H1 (cell line): ENCODE results near the gene LMTK3. TPM values are rescaled to one million over a fixed set of nuclear protein-coding genes. Genes with fewer than 3 reads are reported as not detected.

Experiments
- BCL11A ChIP-seq, 2 experiments: IDR thresholded peaks; one replicate each; pipeline ENCODE4 v1.6.1; 2011; ENCODE audit warnings: low read depth in 2 of 2, low read length in 2 of 2, mild to moderate bottlenecking in 2 of 2
- EZH2 ChIP-seq: fragments of 200-600 bp; sonication (generic); IDR thresholded peaks from 2 replicates; pipeline ENCODE4 v1.7.1; 2012; ENCODE audit warnings: low read depth, mild to moderate bottlenecking, moderate library complexity, low read length, inconsistent platforms; ENCODE audit not compliant: severe bottlenecking
- polyA plus RNA-seq, 7 experiments: library from polyadenylated mRNA; depleted of rRNA in 3 of 7; stranded (reverse) in 5 of 7; unstranded in 2 of 7; fragments of >200 nt in 5 of 7; fragments of 200-250 nt in 2 of 7; gene quantifications; 1 replicate in 5 of 7; 2 replicates in 1 of 7; 4 replicates in 1 of 7; pipeline versions ENCODE4 v1.2.1 to v1.2.3, GENCODE V29; 2011 to 2013; ENCODE audit warnings: missing spikeins in 2 of 7, mixed read lengths in 2 of 7
- total RNA-seq: library from RNA; stranded (reverse); fragmentation: NEBNext Ultra II Directional; extraction: Animal tissue kit (Norgen Biotek cat#: 25700); gene quantifications from 2 replicates; pipeline ENCODE4 v1.2.1, GENCODE V29; 2021

The LMTK3 gene
- total and polyA plus RNA-seq, 2 of the 8 experiments (the other 6 are each of a cell fraction or from before 2014, with no cell fraction given), result 2.7 to 12.4 TPM

- TF ChIP-seq BCL11A (IDR thresholded peaks at IDR 0.05; ENCODE audit: low read depth in 2 of 2, low read length in 2 of 2) (no peak), EZH2 (no peak)
Observed at GRCh38 chr19:48530066-48530720, 18.6 kb upstream of the LMTK3 start (continued).
